Keratinocyte (primary cell): ENCODE measurements around the gene IL21R. TPM values are rescaled to one million over a fixed set of nuclear protein-coding genes. Genes with fewer than 3 reads are reported as not detected.

Experiments
- DNase-seq: peaks from one replicate; pipeline ENCODE4 v3.0.0-alpha.2; 2011; ENCODE audit warnings: low read depth, missing footprints, low spot score
- FAIRE-seq: peaks from 2 replicates; lab custom pipeline; 2011; peaks lifted over from hg19 to GRCh38; lab: Jason Lieb, UNC
- H2AFZ ChIP-seq: 2 replicates; pipeline ENCODE4 v1.6.0; 2012; ENCODE audit warnings: low read length, control low read depth, inconsistent platforms; ENCODE audit not compliant: control insufficient read depth
- H3K27ac ChIP-seq: 2 replicates; pipeline ENCODE4 v1.5.1; 2011; ENCODE audit warnings: low read length; ENCODE audit not compliant: control insufficient read depth, insufficient read depth
- H3K27me3 ChIP-seq: 3 replicates; pipeline ENCODE4 v1.6.0; 2011; ENCODE audit warnings: low read length; ENCODE audit not compliant: control insufficient read depth, insufficient read depth; ENCODE audit errors: extremely low read depth
- H3K36me3 ChIP-seq, 2 experiments: 2 replicates in 1 of 2; 3 replicates in 1 of 2; pipeline ENCODE4 v1.5.1; 2011; ENCODE audit warnings: low read length in 2 of 2, mild to moderate bottlenecking in 1 of 2; ENCODE audit not compliant: control insufficient read depth in 2 of 2, insufficient read depth in 2 of 2; ENCODE audit errors: extremely low read depth in 1 of 2
- H3K4me1 ChIP-seq: 3 replicates; pipeline ENCODE4 v1.5.1; 2011; ENCODE audit warnings: low read length; ENCODE audit not compliant: control insufficient read depth, insufficient read depth; ENCODE audit errors: extremely low read depth
- H3K4me2 ChIP-seq: 3 replicates; pipeline ENCODE4 v1.6.0; 2011; ENCODE audit warnings: low read depth, low read length; ENCODE audit not compliant: control insufficient read depth, insufficient read depth; ENCODE audit errors: extremely low read depth
- H3K4me3 ChIP-seq, 3 experiments: fragments of 200-600 bp in 1 of 3; sonication (generic) in 1 of 3; 2 replicates in 2 of 3; 3 replicates in 1 of 3; pipeline ENCODE4 v1.5.1; 2011 to 2016; ENCODE audit warnings: low read length in 3 of 3, mild to moderate bottlenecking in 3 of 3, control low read depth in 2 of 3, inconsistent platforms in 1 of 3, low read depth in 1 of 3, mixed read lengths in 1 of 3, mixed run types in 1 of 3, moderate library complexity in 1 of 3; ENCODE audit not compliant: control insufficient read depth in 2 of 3, insufficient read depth in 2 of 3; ENCODE audit errors: extremely low read depth in 1 of 3
- H3K79me2 ChIP-seq: 2 replicates; pipeline ENCODE4 v1.6.0; 2012; ENCODE audit warnings: low read length; ENCODE audit not compliant: control insufficient read depth, insufficient read depth
- H3K9ac ChIP-seq: 3 replicates; pipeline ENCODE4 v1.6.0; 2011; ENCODE audit warnings: low read length; ENCODE audit not compliant: control insufficient read depth, insufficient read depth; ENCODE audit errors: extremely low read depth
- H3K9me1 ChIP-seq: 3 replicates; pipeline ENCODE4 v1.6.0; 2011; ENCODE audit warnings: low read length; ENCODE audit not compliant: control insufficient read depth, insufficient read depth; ENCODE audit errors: extremely low read depth
- H3K9me3 ChIP-seq: 2 replicates; pipeline ENCODE4 v1.5.1; 2012; ENCODE audit warnings: low read depth, low read length; ENCODE audit not compliant: control insufficient read depth
- H4K20me1 ChIP-seq: 3 replicates; pipeline ENCODE4 v1.6.0; 2011; ENCODE audit warnings: low read length; ENCODE audit not compliant: control insufficient read depth, insufficient read depth; ENCODE audit errors: extremely low read depth
- EZH2 ChIP-seq: IDR thresholded peaks from one replicate; pipeline ENCODE4 v1.6.1; 2012; ENCODE audit warnings: inconsistent platforms, mild to moderate bottlenecking, low read length, moderate library complexity
- dilution Hi-C: fragments of 300-500 bp; cut with MboI; formaldehyde crosslinking; loops from one replicate; pipeline ENCODE4 v1.7.0; 2020; ENCODE audit warnings: low sequenced_read_pairs; ENCODE audit not compliant: extremely low pct_ligation_motif_present
- polyA plus RNA-seq, 5 experiments: library from polyadenylated mRNA; depleted of rRNA in 3 of 5; stranded (reverse) in 3 of 5; stranded (forward) in 1 of 5; unstranded in 1 of 5; fragments of >200 nt; gene quantifications; 1 replicate in 1 of 5; 2 replicates in 3 of 5; 3 replicates in 1 of 5; pipeline versions ENCODE4 v1.2.1 to v1.2.3, GENCODE V29; 2011 to 2012; ENCODE audit warnings: missing spikeins in 2 of 5, low read depth in 1 of 5, low replicate concordance in 1 of 5
- TF ChIP-seq, protein P1 (sequence below), 3 experiments: IDR thresholded peaks in 1 of 3; conservative IDR thresholded peaks in 1 of 3; optimal IDR thresholded peaks in 1 of 3; 2 replicates in 2 of 3; 3 replicates in 1 of 3; pipeline versions ENCODE3 to v1.5.1; 2011; ENCODE audit warnings: low read length in 3 of 3, mild to moderate bottlenecking in 3 of 3, moderate library complexity in 2 of 3, control low read depth in 1 of 3, inconsistent platforms in 1 of 3; ENCODE audit not compliant: insufficient read depth in 2 of 3; ENCODE audit errors: extremely low read depth in 1 of 3

The IL21R gene
- polyA plus RNA-seq, 1 donor (not counting 4 experiments of a cell fraction or from before 2014, with no cell fraction given) = 0.12 TPM

GRCh38 chr16:27462200-27462845 is 60.3 kb downstream of the IL21R start:
- Histone ChIP-seq H2AFZ (no peak overlapping the region), H4K20me1 (no peaks in the 10 kb centered on the region), H3K79me2 (no peaks in the 10 kb centered on the region), H3K4me3 (no peak overlapping the region), H3K4me2 (no peak overlapping the region), H3K9ac (no peak overlapping the region), H3K27me3 (no peaks in the 10 kb centered on the region), H3K4me1 (peaks cover 48% of the 10 kb centered on the region), H3K36me3 (peaks cover 20 to 34% of the 10 kb centered on the region in 2 experiments), H3K27ac (no peak overlapping the region), H3K9me3 (no peaks in the 10 kb centered on the region), H3K9me1 (no peaks in the 10 kb centered on the region)
- DNase-seq (no peak), FAIRE-seq (no peak)
- TF ChIP-seq EZH2 = no peak
- TF ChIP-seq, protein P1, sequence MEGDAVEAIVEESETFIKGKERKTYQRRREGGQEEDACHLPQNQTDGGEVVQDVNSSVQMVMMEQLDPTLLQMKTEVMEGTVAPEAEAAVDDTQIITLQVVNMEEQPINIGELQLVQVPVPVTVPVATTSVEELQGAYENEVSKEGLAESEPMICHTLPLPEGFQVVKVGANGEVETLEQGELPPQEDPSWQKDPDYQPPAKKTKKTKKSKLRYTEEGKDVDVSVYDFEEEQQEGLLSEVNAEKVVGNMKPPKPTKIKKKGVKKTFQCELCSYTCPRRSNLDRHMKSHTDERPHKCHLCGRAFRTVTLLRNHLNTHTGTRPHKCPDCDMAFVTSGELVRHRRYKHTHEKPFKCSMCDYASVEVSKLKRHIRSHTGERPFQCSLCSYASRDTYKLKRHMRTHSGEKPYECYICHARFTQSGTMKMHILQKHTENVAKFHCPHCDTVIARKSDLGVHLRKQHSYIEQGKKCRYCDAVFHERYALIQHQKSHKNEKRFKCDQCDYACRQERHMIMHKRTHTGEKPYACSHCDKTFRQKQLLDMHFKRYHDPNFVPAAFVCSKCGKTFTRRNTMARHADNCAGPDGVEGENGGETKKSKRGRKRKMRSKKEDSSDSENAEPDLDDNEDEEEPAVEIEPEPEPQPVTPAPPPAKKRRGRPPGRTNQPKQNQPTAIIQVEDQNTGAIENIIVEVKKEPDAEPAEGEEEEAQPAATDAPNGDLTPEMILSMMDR (optimal IDR thresholded peaks at IDR 0.05 in 1 of 3, IDR thresholded peaks at IDR 0.05 in 1 of 3, conservative IDR thresholded peaks at IDR 0.05 in 1 of 3; ENCODE audit: extremely low read depth in 1 of 3, insufficient read depth in 2 of 3, low read length in 3 of 3) = no peak
- dilution Hi-C loops = no loop called here

DNA sequence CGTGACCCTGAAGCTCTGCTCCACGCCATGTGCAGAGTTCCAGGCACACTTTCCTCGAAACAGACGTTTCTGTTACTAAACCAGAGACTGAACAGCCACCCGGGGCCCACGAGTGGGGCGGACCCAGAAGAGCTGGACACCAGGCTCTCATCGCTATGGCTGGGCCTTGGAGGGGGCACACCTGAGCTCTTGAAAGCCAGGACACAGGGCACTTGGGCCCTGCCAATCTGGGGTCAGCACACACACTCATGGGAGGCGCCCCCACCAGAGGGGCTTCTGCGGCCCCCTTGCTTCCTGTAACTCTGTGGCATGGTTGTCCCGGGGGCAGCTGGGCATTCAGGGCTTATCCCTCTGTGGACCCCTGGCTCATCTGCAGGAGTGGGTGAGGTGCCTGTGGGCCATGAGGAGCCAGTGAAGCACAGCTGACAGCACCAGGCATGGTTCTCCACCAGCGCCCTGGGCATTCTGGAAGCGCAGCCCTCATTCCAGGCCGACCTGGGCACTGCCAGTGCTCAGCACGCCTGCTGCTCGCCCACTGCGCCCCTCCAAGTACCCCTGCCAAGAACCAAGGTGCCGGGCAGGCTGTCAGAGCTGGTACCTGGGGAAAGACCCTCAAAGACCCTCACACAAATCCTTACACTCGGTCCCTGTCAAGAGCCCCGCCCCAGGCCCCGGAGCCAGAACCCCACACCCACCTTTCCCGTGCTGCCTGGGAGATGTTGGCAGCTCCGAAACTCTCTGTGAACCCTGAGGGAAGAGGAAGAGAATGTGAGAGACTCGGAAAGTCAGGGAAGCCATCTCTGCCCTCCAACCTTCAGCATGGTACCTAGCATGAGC is 61.1 kb downstream of the IL21R start:
- peaks cover 22 to 36% of the 10 kb centered on the region in 2 experiments for H3K36me3 ChIP-seq
- H2AFZ ChIP-seq = no peak overlapping the region
- dilution Hi-C loops = no loop called here
- H3K4me2 ChIP-seq = peak overlapping the region; percentile 27
- H3K27me3 ChIP-seq = no peaks in the 10 kb centered on the region
- H3K79me2 ChIP-seq = no peaks in the 10 kb centered on the region
- TF ChIP-seq, protein P1 (optimal IDR thresholded peaks at IDR 0.05 in 1 of 3, IDR thresholded peaks at IDR 0.05 in 1 of 3, conservative IDR thresholded peaks at IDR 0.05 in 1 of 3; ENCODE audit: extremely low read depth in 1 of 3, insufficient read depth in 2 of 3, low read length in 3 of 3) = no peak
- no peak for TF ChIP-seq EZH2
- peaks cover 41% of the 10 kb centered on the region for H3K4me1 ChIP-seq
- no peaks in the 10 kb centered on the region for H4K20me1 ChIP-seq
- H3K4me3 ChIP-seq = no peak overlapping the region
- no peaks in the 10 kb centered on the region for H3K9me3 ChIP-seq
- no peaks in the 10 kb centered on the region for H3K9me1 ChIP-seq
- no peak for FAIRE-seq
- H3K27ac ChIP-seq = no peak overlapping the region
- no peak overlapping the region for H3K9ac ChIP-seq
- no peak for DNase-seq
